HG03378 (cell line): ENCODE results near the gene KRTAP19-6.
"Not testable (repeated sequence)": the region's sequence is repeated elsewhere in the genome, so short reads cannot be mapped to it uniquely, and the experiment has no call there.

ENCODE experiments used
- ATAC-seq: cut with Tn5 transposase; IDR thresholded peaks from one replicate; pipeline ENCODE4 v1.9.1; 2021; ENCODE audit warnings: mild to moderate bottlenecking, moderate library complexity; ENCODE audit not compliant: unreplicated experiment

The KRTAP19-6 gene, protein sequence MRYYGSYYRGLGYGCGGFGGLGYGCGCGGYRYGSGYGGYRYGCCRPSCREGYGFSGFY

DNA sequence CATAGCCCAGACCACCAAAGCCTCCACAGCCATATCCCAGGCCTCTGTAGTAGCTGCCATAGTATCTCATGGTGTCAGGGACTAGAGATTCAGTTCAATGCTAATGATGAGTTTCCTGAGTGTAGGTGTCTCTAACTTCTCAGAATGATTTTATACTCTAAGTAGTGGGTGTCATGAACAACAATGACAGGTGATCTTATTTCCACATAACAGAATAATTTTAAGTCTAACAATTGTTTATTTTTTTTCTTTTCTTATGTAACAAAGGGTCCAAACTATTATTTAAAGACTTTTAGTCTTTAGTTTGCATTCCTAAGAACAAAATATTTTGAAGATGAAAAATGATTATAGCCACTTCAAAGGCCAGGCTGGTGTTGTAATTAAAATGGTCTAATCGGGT is at the start of gene KRTAP19-6:
Gene KRTAP19-6, minus strand, starts transcription at position 101 of the 400 bp plus-strand sequence. Its CDS starts 31 bp downstream, at position 70.
- no peak for ATAC-seq

DNA sequence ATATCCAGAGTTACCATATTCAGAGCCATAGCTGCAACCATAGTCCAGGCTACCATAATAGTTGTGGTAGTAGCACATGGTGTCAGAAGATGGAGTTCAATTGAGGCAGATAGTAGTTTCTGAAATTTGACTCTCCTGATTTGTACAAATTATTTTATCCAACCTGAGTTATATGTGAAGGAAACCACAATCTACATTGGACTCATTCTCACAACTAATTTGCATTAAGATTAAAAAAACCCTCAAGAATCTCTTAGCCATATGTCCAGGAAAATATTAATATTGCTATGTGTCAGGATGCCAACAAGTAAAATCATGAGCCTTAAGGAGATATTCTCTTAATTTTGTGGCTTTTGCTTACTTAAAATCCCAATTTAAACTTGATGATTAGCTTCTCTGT is 48.6 kb upstream of the KRTAP19-6 start, which contains the start of gene KRTAP22-2:
Gene KRTAP22-2, minus strand, starts transcription at position 101 of the 400 bp plus-strand sequence.
- no peak for ATAC-seq

DNA sequence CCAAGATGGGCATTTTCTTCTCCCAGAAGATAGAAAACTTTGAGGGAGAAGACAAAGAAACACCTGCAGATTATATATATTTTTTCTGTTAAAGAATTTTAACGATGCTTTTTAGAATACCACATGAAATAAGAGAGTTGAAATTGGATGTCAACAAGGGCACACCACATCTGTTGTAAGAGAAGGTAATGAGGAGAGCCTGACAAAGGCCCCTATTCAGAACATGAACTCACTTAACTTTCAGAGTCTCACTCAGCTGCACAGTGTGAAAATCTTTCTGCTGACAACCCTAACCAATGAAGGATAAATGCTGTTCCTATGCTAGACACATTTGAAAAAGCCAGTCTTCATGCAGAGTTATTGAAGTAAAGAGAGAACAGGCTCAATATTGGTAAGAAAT is 41.2 kb upstream of the KRTAP19-6 start:
- ATAC-seq, result no peak

DNA sequence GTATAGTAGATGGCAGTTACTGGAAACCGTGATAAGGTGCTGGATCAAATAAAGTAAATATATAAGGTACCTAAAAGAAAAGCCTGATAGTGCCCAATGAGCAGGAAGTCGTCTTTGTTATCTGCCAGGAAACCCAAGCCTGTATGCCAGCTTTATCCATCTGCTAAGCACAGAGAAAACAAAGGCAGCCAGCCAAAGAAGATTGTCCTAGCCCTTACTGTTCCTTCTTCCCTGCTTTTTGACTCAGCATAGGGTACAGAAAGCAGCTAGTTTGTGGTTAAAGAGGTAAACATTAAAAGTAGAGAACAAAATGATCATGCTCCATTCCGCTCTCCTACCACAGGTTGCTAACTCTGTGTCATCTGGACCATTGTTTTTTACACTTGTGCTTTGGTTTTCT is 38.5 kb upstream of the KRTAP19-6 start:
- ATAC-seq, result no peak

DNA sequence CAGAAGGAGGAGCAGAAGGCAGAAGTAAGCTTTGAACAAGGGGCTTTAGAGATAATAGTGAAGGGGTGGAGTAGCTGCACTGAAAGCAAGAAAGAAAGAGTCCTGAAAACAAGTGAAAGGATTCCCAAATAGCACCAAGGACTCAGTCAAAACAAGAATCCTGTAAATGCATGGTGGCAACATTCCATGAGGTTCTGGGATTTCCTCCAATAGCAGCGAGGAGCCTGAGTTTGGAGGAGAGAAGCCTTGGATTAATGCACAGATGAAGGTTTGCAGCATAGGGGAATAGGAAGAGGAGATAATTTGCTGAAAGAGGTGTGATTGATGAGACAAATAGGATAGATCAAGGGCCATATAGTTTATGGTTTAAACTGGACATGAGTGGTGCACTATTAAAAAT is 37.7 kb upstream of the KRTAP19-6 start:
- no peak for ATAC-seq

DNA sequence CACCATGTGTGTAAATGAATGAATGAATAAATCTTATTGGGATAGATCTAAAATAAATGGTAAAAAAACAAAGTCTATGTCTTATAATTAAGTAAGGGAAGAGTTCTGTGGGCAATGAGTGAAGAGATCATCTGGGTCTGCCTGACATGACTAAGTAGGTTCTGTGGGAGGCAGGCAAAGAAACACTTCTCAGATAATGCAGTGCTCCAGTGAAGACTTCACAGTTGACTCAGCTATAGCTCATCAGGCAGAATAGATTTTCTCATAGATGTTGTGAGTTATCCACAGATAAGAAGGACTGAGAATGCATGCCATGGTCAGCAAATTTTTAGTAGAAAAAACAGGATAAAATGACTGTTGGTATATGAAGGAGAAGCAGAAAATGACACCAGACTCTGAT is 36.1 kb upstream of the KRTAP19-6 start:
- no peak for ATAC-seq

DNA sequence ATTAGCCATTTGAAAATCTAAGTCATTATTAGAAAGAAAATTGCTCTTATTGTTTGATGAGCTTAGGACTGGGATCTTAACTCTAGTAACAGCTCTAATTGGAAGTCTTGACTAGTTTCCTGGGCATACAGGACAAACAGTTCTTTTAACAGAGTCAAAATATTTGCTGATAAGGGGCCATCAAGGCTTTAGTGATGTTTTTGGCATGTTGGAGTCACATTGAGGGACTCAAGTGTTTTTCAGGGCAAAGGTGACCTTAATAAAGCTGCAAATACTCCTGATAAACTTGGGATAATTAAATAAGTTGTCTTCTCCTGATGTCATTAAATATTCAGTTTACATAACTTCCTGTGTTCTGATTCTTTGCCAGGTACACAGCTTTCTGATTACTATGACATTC is 26.0 kb upstream of the KRTAP19-6 start:
- no peak for ATAC-seq

DNA sequence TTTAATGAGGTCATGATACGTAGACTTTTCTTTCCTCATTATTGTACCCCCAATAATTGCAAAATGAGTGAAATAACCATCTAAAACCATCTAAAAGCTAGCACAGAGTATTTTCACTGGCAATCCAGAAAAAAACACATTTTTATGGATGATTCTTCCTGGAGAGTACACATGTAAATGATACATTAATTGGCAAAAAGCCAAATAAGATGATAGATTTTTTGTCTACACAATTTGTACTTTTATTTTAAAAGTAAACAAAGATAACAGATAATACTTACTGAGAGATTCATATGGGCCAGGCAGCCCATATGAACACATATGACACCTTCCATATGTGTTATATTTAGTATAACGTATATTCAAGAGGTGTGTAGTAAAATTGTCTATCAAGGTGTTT is 22.0 kb upstream of the KRTAP19-6 start:
- no peak for ATAC-seq

DNA sequence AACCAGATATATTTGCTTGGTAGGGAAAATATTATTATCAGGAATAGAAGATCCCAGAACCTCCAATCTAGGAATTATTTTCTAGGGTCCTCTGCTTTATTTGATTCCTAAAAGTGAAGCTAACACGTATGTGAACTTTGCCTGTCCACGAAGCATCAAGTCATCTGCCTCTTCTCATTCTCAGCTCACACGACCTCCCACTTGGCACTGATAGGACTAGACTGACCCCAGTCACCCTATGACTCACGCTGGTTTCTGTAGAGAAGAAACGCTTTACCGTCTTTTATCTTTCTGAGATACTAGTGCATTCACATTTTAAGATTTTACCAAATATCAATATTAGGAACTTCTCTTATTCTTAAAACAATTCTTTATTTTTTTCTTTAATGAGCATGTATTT is 21.4 kb upstream of the KRTAP19-6 start:
- ATAC-seq, result no peak

DNA sequence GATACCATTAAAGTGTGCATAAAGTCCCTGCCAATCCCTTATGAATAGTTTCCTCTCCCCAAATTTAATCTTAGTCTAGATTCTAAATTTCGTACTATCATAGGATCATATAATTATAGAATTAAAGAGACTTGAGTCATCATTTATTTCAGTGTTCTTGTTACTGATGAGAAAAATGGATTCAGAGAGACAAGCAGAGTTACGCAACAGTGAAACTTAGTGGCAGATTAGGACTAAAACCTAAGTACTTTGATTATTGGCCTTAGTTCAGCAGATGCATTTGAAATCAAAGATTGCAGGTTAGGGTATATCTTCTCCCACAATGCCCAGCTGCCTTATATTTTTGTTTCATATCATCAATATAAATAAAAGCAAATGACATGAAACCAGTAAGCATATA is 20.3 kb upstream of the KRTAP19-6 start:
- ATAC-seq, result no peak

DNA sequence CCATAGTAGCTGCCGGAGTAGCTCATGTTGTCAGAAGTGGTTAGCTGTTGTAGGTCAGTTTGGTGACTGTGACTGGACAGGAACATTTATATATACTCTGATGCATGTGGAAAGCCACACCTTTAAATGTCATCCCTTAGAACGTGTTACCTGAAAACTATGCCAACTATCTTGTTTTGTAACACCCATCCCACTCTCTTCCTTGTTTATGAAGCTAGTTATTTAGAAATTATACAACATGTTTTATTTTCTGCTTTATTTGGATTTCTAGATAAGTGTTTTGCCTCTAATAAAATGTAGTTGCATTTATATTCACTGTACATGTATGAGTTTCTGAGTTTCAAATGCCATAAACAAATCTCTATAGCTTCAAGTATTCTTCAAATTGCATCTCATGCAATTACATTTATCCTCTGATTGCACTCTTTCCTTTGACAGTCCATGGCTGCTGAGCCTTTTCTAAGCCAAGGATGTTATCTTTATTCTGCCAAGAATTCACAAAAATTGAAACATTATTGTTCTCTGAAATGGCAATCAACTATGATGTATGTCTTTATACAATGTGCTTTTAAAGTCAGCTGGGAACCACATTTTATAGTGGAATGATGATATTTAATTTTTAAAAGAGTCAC is 19.7 kb upstream of the KRTAP19-6 start, which contains the start of gene KRTAP19-7:
Gene KRTAP19-7, minus strand, starts transcription at position 51 of the 632 bp plus-strand sequence. Its CDS starts 25 bp downstream, at position 26.
- ATAC-seq, result no peak

DNA sequence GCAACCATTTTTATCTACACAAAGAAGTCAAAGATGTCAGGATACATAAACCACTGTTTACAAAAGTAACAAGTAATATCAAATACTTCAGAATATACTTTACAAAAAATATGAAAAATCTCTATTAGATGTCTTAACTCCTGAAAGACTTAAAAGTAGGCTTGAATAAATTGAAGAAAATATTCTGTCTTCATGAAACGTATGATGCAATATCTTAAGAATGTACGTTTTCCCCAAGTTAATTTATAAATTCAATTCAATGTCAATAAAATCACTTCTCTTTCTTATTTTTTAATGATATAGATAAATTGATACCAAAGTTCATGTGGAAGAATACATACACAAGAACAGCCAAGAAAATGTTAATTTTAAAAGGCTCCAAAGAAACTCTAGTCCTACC is 13.4 kb upstream of the KRTAP19-6 start:
- ATAC-seq, result no peak

DNA sequence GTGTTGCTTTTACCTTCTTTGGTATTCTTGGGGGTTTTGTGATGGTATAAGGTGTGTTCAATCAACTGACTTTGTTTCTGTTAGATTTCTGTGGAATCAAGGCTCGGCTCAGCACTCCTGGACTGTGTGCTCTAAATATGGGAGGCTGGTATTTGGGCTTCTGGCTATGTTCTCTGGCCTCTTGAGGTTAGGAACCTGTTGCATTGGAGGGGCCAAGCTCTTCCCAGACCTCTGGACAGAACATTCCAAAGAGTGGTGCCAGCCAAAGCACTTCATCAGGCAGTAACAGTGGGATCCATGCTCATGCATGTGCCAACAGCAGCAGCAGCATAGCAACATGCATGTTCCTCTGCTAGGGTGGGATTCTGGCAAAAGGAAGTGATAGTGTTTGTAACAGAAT is 11.1 kb upstream of the KRTAP19-6 start:
- no peak for ATAC-seq

DNA sequence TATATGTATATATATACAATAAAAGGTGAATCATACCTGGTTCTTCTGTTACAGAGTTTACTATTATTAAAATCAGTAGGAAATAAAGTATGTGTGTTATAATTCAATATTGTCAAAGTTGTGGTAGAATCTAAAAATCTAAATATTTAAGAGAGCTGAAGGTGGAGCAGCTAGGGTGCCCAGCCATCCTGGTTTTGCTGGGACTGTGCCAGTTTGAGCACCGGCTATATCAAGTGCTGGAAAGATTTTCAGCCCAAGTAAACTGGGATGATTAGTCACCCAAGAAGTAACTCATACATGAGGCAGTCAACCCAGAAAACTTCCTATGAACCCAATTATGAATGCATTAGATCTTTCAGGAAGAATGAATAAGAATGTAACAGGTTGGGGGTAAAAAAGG is 22.8 kb downstream of the KRTAP19-6 start:
- ATAC-seq, result no peak

DNA sequence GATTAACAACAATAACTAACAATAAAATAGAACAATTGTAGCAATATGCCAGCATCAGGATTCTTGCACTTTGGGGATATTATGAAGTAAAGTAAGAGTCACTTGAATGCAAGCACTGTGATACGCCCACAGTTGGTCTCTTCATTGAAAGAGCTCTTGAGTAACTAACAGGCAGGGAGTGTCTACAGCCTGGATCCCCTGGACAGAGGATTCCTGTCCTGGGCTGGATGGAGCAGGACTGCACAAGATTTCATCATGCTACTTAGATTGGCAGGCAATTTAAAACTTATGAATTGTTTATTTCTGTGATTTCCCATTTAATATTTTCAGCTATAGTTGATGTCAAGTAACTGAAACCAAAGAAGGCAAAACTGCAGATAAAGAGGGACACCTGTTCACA is 26.0 kb downstream of the KRTAP19-6 start:
- no peak for ATAC-seq

DNA sequence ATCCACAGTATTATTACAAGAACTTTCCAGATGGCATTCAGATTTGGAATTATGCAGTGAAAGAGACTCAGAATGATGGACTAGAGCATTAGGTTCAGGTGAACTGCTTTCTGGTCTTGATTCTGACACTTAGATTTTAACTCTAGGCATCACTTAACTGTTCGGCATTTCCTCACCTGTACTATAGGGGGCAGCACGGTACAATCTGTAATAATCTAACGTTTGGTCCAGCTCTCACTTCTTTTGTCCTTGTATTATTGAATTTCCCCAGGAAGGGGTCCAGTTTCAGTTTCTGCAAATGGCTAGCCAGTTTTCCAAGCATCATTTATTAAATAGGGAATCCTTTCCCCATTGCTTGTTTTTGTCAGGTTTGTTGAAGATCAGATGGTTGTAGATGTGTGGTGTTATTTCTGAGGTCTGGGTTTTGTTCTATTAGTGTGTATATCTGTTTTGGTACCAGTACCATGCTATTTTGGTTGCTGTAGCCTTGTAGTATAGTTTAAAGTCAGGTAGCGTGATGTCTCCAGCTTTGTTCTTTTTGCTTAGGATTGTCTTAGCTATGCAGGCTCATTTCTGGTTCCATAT is 36.0 kb downstream of the KRTAP19-6 start:
- not testable (repeated sequence) for ATAC-seq

DNA sequence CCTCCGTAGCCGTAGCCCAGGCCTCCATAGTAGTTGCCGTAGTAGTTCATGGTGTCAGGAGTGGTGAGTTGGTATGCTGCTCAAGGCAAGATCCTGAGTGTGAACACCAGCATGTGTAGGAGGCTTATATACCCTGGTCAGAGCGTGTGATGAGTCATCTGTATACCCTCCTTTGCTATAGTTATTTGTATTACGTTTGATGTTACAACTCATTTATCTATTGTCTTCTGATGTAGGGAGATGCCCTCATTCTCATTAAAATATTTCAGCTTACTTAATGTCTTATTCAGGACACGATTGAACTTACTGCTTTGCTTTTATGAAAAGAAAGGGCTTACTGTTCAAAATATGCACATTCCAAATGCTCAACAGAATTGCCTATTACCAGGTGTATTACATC is 39.6 kb downstream of the KRTAP19-6 start, which contains the start of gene KRTAP19-5:
Gene KRTAP19-5, minus strand, starts transcription at position 101 of the 400 bp plus-strand sequence. Its CDS starts 51 bp downstream, at position 50.
- no peak for ATAC-seq

DNA sequence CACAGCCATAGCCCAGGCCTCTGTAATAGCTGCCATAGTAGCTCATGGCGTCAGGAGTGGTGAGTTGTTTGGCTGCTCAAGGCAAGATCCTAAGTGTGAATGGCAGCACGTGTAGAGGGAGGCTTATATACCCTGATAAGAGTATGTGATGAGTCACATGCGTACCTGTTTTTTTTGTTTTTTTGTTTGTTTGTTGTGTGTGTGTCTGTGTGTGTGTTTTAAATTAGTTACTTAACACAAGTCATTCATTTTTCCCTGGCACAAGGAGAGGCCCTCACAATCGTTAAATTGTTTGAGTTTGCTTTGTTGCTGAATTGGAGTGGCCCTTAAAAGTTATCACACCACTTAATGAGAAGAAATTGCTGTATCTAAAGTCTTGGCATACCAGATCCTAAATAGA is 44.6 kb downstream of the KRTAP19-6 start, which contains the start of gene KRTAP19-4:
Gene KRTAP19-4, minus strand, starts transcription at position 101 of the 400 bp plus-strand sequence. Its CDS starts 55 bp downstream, at position 46.
- no peak for ATAC-seq

DNA sequence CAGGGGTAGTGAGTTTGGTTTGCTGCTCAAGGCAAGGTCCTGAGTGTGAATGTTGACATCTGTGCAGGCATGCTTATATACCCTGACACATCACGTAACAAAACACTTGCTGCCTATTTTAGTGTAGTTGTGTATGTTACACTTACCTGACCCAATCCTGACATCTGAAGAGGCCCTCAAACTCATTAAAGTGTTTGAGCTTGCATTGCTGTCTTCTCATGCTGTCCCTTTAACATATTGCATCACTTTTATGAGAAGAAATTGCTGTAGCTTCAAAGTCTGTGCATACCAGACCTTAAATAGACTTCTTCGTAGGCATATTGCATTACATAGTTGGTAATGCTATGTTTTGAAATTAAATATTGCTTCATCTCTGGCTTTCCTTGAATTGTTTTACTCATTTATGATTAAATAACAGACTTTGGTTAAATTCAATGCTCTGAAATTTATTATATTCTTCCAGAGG is 49.7 kb downstream of the KRTAP19-6 start, which contains the start of gene KRTAP19-3:
Gene KRTAP19-3, minus strand, starts transcription at position 51 of the 466 bp plus-strand sequence. CDS start 56 bp downstream, outside the sequence.
- no peak for ATAC-seq
